GM18909 (cell line): ENCODE results near the gene NIPAL3.
A peak's percentile ranks its signal among the peaks of the same experiment; 100 is the strongest.

Source experiments
- ATAC-seq: cut with Tn5 transposase; IDR thresholded peaks from one replicate; pipeline ENCODE4 v1.9.1; 2021; ENCODE audit warnings: mild to moderate bottlenecking; ENCODE audit not compliant: unreplicated experiment, poor library complexity

The NIPAL3 gene

DNA sequence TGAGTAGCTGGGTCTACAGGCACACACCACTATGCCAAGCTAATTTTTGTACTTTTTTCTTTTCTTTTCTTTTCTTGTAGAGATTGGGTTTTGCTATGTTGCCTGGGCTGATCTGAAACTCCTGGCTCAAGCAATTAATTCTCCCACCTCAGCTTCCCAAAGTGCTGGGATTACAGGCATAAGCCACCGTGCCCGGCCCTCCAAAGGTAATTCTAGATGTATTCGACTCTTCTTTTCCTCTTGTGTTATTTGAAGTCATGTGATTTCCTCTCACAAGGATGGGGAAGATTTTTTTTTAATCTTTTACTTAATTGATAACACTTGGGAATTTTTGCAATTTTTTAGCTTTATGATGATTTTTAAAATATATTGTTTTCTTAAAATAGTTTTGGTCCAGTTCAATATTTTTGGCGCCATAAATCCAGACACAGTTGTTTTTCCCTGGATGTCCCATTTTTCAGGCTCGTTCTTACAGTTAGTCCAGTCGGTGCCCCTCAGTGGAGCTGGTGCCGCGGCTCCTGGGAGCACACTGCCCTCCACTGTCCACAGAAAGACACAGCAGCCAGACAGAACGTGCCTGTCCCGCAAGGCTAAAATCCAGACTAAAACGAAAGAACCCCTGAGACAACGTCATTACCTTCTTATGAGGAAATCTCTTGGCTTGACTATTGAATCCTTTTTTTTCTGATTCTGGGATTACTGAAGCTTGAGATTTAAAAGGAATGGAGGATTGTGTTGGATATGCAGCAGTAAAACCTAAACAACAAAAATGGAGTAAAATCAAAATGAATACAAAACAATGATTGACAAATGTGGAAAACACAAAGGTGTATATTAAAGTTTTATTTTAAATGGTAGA, 24.4 kb upstream of the NIPAL3 start:
- peak; percentile 40 for ATAC-seq

DNA sequence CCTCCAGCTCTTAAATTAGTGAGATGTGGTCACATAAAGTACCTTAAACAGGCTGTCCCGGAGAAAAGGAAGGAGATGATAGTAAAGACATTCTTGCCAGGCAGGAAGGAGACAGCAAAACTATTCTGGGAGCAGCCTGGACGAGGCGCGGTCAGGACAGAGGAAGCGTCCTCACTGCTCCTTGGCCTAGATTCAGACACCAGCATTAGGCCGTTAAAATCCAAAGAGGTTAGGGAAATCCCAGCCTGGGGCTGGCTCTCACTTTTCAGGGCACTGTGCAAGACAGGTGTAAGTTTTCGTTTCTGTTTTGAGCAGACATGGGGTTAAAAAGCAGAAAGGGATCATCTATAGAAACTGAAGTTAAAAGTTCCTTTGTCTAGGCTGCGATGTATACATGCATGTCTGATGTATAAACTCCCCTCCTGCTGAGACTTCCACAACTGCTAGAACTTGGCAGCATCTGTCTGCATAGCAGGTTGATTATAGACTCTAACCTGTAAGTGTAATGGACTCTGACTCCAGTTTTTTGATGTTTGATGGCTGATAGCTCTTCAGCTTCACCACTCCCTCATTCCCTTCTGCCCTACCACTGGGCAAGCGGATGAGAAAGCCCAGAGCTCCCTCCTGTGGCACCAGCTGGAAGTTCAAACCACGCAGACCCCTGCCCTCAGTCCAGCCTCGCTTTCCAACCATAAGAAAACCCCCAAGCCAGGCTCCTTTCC, 23.6 kb upstream of the NIPAL3 start:
- ATAC-seq, result peak; percentile 71

DNA sequence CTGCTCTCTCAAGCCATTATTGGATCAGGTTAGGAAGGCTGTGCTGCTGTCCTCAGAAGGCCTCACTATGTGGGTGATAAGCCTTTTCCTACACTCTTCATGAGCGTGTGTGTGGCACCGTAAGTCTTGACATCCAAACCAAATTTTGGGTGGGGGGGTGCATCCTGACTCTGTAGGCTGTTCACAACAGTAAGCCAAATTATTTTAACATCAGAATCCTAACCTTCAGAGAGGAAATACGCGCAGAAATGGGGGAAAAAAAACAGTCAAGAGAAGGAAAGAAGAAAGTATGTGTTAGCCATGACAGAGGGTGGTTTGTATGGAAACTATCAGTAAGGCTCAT, 23.0 kb upstream of the NIPAL3 start:
- no peak for ATAC-seq

DNA sequence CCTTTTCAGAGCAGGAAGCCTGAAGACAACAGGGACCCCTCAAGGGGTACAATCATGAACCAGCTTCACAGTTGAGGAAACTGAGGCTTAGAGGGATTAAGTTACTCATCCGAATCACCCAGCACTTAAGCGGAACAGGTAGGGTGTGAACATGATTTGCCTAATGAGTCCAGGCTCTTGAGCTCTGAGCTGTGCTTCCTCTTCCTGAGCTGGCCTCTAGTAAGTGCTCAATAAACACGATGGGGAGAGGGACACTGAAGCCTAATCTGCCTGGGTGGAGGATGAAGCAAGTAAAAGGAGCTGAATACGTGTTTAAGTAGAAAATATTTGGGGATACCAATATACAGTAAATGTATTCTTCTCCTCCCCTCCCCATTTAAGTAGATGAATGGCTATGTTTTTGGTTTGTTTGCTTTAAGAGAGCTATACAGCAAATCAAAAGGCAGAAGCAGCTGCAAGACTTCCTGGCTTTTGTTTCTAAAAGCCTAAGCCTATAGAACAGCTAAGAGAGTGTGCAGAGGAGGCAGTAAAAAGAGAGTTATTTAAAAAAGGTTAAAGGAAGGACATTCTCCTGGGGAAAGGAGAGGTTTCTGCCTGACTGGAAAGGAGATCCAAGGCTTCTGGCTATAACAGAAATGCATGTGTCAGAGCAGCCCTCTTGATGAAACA, 22.5 kb upstream of the NIPAL3 start:
- ATAC-seq, result no peak

DNA sequence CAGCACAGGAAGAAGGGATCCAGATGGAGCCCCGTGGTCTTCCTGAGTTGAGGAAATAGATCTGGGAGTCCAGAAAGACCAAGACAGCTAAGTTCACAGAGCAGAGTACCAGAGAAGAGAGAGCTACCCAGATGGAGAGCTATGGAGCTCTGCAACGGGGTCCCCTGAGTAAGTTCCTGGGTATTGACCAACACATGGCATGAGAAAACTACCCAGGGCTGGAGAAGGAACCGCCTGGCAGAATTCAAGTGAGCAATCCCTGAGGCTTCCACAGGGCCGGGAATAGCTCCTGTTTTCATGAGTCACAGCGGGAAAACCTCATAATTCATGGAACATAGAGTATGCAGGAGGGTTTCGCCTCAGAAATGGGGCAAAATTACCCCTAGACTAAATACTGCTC, 21.7 kb upstream of the NIPAL3 start:
- ATAC-seq, result no peak

DNA sequence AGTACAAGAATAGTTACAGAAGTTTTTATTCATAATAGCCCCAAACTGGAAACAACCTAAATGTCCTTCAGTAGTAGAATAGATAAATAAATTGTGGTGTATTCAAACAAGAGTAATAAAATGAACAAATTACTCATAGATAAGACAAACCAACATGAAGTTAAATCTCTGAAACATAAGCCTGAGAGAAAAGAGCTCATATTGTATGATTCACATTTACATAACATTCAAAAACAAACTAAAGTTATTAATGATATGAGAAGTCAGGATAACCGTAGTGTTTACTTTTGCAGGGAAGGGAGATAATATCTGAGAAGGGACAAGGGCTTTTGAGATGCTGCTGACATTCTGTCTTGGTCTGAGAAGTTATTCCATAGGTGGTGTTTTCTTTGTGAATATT, 15.5 kb upstream of the NIPAL3 start:
- no peak for ATAC-seq

DNA sequence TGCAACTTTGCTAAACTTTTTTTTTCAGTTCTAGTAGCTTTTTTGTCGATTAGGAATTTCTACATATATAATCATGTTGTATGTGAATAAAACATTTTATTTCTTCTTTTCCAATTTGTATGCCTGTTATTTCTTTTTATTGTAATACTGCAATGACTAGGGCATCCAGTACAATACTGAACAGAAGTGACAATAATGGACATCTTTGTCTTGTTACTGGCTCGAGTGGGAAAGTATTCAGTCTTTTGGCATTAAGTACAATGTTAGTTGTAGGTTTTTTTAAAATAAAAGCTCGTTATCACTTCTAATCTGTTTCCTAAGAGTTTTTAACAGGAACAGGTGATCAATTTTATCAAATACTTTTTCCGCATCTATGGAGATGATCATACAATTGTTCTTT, 11.8 kb upstream of the NIPAL3 start:
- no peak for ATAC-seq

DNA sequence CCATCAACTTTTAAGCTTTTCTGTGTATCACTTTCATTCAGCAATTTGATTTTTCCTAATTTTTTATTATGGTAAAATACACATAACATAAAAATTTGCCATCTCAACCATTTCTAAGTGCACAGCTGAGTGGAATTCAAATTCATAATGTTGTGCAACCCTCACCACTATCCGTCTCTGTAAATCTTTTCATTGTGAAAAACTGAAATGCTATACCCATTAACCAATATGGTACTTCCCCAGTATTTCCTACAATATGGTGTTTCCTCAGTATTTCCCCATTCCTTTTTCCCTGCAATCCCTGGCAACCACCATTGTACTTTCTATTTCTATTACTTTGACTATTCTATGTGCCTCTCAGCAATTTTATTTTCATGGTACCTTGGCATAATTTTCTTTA, 8.8 kb upstream of the NIPAL3 start:
- ATAC-seq, result no peak

DNA sequence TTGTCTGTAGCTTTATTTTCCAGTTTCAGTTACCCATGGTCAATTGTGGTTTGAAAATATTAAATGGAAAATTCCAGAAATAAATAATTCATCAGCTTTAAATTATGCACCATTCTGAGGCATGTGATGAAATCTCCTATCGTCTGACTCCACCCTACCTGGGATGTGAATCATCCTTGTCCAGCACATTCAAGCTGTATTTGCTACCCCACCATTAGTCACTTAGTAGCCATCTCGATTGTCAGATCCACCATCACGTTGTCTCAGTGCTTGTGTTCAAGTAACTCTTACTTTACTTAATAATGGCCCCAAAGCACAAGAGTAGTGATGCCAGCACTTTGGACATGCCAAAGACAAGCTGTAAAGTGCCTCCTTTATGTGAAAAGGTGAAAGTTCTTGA, 6.1 kb upstream of the NIPAL3 start:
- no peak for ATAC-seq

DNA sequence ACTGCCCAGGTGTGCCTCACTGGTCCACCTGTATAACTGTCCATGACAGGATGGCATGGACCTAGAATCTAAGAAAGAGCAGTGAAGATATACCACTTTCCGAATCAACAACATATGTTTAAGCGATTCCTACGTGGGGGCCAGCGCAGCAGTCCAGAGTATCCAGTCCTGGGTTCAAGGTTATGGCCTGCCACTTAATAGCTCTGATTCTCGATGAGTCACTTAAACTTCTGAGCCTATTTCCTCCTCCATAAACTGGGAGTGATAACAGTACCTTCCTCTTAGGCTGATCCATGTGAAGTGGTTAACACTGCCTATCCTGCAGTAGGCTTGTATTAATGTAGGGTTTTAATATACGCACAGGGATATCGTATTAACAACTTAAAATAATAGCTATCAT, 4.9 kb upstream of the NIPAL3 start:
- ATAC-seq, result no peak

DNA sequence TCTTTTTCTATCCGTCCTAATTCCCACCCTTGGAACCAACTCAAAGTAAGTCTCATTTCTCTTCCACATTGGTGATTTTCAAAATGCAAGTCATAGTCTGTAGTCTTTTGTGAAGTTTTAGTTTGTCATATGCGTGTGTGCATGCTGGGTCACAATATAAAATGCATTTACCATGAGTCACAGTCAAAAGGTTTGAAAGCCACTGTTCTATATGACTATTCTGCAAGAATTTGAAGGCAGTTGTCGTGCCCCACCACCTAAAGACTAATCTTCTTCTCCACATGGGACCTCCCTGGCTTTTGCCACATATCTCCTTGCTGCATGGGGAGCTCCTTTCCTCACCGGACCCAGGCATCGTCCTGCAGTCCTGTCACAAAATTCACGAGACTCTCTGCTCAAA, 3.6 kb upstream of the NIPAL3 start:
- ATAC-seq, result no peak

DNA sequence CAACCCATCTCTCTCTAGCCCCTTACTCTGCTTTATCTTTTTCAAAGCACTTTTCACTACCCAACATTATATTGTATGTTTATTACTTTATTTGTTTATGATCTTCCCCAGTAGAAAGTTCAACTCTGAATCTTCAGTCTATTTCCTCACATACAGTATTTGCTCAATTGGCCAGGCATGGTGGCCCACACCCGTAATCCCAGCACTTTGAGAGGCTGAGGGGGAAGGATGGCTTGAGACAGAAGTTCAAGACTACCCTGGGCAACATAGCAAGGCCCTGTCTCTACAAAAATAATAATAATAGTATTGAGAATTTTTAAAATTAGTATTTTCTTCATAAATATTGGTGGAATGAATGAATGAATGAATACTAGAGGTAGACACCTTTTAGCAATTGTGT, 3.2 kb upstream of the NIPAL3 start:
- ATAC-seq, result no peak

DNA sequence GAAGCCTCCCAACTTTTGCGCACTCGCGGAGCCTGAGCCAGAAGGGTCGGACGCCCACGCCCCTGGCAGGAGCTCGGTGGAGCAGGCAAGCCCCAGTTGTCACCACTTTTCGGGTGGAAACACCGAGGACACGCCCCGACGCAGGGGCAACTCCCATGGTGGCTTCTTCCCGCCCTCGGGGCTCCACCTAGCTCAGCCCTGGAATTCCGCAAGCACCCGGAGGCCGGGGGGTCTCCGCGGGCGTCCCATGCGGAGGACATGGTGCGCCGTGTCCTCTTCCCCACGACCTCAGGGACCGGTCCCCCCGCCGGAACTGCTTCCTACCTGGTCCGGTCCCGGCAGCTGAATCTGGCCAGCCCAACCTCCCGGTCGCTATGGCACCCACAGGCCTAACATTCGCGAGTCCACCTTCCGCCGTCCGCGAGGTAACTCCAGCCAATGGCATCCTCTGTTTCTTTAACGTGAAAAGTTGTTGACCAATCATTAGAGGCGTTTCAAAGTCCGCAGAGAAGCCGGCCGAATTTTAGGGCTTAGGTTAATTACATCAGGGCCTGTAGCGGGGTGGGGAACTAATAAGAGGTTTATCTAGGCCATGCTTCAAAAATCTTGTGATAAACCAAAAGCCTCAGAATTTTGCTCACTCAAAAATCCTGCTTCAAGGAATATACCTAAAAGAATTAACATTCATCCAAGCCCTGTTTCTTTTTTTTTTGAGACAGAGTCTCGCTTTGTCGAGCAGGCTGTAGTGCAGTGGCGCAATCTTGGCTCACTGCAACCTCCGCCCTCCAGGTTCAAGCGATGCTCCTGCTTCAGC, 2.0 kb upstream of the NIPAL3 start, which contains the start of gene STPG1:
Gene STPG1 (minus strand): TSS at position 433 of the 814 bp plus-strand sequence. CDS start 12,394 bp downstream, outside the sequence.
- ATAC-seq, result peak; percentile 43

DNA sequence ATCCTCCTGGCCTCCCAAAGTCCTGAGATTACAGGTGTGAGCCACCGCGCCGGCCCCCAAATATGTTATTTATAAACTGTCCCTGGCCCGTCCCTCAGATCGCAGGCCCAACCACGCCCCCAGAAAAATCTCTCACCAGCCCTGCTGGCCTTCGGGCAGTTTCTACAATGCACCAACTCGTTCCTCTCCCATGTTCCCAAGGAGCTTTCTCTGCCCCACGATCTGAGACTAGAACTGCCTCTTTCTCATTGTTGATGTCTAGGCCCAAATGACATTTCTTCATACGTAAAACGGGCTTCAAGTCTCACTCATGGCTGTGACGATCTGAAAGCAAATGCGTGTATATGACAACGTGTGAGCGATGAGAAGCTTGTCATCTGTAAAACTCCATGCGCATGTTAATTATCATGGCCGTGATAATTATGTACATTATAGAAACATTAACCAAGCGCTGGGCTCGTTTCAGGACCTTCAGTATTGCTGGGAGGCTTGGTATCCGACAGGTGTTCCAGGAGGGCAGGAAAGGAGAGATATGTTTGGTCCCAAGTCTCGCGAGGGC, 748 bp upstream of the NIPAL3 start:
- no peak for ATAC-seq

DNA sequence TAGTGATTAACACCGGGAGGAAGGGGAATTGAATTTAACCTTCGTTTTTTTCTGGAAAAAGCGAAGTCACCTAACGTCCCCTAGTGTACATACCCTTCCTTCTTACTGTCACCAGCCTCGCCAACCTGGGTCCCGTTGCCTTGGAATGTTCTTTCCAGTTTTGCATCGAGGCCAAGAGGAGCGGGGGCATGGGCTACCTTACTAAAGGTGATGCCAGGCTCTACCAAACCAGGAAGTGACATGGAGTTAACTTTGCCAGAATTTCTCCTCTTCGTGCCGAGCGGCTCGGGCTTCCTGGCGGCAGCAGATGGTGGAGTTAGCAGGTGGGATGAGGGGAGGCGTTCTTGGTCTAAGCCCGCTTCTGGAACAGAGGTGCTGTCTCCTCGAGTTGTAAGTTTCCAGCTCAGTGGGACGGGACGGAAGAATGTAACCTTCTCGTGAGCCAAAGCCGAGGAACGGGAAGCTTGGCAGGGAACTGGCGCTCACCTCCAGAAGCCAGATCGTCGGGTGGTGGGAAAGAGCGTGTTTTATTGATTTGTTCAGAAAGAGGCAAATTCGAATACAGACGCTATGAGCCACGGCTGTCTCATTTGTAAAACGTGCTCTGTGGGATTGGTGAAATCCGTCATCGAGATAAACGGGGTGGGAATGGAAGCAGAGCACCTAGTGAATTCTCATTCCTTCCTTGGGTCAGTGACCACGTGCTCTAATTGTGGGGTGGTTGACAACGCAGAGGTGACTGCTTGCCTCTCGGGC, 486 bp downstream of the NIPAL3 start:
- ATAC-seq, result peak; percentile 27

DNA sequence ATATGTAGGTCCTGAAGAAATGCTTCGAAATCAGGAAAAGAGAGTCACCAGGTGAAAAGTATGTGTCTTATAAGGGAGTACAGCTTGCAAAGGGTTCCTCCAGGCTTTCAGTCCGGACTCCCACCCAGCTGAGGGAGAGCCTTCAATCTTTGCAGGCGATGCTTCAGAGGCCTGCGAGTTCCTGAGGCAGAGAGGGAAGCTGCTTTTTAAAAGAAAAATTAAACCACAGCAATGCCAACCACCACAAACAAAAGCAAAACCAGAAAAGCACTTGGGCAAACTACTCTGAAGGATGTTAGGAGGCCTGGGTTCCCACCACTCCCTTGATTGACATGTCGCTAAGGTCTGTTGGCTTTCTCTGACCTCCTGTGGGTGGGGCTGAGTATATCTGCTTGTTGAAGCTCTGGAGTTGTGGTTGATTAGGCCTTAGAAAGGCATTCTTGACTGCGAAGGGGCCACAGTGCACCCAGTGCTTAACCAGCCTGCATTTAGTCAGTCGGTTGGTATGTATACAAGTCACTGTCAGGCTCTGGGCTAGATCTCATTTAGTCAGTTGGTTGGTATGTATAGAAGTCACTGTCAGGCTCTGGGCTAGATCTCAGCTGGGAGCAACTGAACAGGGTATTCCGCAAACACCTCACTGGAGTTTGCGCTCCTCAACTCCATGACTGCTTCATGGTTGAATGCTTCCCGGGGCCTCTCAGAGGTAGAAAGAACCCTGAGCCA, 1.2 kb downstream of the NIPAL3 start:
- ATAC-seq, result no peak

DNA sequence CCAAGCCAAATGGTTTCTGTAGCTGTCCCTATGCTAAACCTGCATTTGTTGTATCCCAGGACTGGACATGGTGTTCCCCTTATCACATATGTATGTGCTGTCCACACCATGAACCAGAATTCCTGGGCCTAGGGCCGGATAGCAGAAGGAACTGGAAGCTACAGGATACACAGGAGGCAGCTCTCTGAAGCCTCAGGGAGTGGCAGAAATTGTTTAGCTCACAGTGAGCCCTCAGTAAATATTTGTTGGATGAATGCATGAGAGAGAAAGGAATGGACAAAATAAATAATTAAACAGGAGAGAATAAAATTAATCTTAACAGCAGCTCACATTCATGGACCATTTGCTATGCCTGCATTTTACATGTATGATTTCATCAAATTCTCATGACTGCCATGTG, 2.1 kb downstream of the NIPAL3 start:
- ATAC-seq, result no peak

DNA sequence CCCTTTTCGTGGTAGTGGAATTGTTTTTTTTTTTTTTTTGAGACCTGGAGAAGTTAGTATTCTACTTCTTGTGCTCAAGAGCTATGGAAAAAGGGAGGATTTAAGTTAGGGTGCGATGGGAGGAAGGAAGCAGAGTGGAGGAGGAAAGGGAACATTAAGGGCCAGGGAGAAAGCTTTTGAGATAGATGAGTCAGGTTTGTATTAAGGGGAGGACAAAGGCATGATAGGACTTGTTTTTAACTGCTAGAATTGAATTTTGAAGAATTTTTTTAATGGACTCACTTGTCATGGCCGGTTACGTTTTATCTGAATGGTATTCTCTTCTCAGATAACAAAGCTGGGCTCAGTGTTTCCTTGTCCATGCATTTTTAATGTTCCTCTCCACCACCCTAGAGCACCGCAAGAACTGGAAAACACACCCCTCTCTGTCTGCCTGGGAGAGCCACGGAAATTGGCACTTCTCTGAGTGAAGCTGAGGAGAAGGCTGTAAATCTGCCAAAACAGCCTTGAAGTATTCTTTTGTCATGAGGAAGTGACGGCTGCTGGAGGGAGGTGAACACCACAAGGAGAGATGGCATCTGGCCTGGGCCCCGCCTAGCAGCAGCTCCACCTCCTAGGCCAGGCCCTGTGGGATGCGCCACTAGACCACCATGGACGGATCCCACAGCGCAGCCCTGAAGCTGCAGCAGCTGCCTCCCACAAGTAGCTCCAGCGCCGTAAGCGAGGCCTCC, 3.5 kb downstream of the NIPAL3 start:
- no peak for ATAC-seq
